Measurements from ENCODE around the gene PLEKHA5. TPM values are rescaled to one million over a fixed set of nuclear protein-coding genes. Genes with fewer than 3 reads are reported as not detected.

The PLEKHA5 gene
- total and polyA plus RNA-seq, 2 donors from 2014 or later, result 26.6 to 52.9 TPM

- H3K9ac ChIP-seq (ENCODE audit: low read length in 3 of 3), result no peak overlapping the region
- H3K27me3 ChIP-seq (ENCODE audit: control insufficient read depth, insufficient read depth, low read length), result no peaks in the 10 kb centered on the region
- intact Hi-C loops (cut with DNase I), result no loop called here
- FAIRE-seq (no peak), DNase-seq (no peak)
- no peak for TF ChIP-seq CTCF (IDR thresholded peaks at IDR 0.05; ENCODE audit: borderline replicate concordance, extremely low read depth, insufficient read depth)
- H3K9me3 ChIP-seq (ENCODE audit: control insufficient read depth in 2 of 3, insufficient read depth in 1 of 3, low read length in 3 of 3), result peaks cover 0 to 18% (median 2%) of the 10 kb centered on the region in 3 donors
- no peaks in the 10 kb centered on the region for H3K36me3 ChIP-seq (ENCODE audit: control insufficient read depth in 2 of 3, insufficient read depth in 3 of 3, low read length in 3 of 3)
- H3K27ac ChIP-seq (ENCODE audit: low read depth in 2 of 2, low read length in 2 of 2), result no peak overlapping the region
- H3K4me3 ChIP-seq (ENCODE audit: low read length in 3 of 3), result no peak overlapping the region
- H3K4me1 ChIP-seq (ENCODE audit: control insufficient read depth in 2 of 3, insufficient read depth in 2 of 3, low read depth in 1 of 3, low read length in 3 of 3), result no peaks in the 10 kb centered on the region
These were observed 4.2 kb upstream of the PLEKHA5 start for GRCh38 chr12:19125325-19125724.

- Histone ChIP-seq H3K9ac (ENCODE audit: low read length in 3 of 3) (no peak overlapping the region), H3K27me3 (ENCODE audit: control insufficient read depth, insufficient read depth, low read length) (no peaks in the 10 kb centered on the region), H3K27ac (ENCODE audit: low read depth in 2 of 2, low read length in 2 of 2) (no peak overlapping the region), H3K4me3 (ENCODE audit: low read length in 3 of 3) (no peak overlapping the region), H3K36me3 (ENCODE audit: control insufficient read depth in 2 of 3, insufficient read depth in 3 of 3, low read length in 3 of 3) (no peaks in the 10 kb centered on the region), H3K9me3 (ENCODE audit: control insufficient read depth in 2 of 3, insufficient read depth in 1 of 3, low read length in 3 of 3) (peaks cover 0 to 18% (median 2%) of the 10 kb centered on the region in 3 donors), H3K4me1 (ENCODE audit: control insufficient read depth in 2 of 3, insufficient read depth in 2 of 3, low read depth in 1 of 3, low read length in 3 of 3) (no peaks in the 10 kb centered on the region)
- no peak for FAIRE-seq
- intact Hi-C loops (cut with DNase I), result no loop called here
- TF ChIP-seq CTCF (IDR thresholded peaks at IDR 0.05; ENCODE audit: borderline replicate concordance, extremely low read depth, insufficient read depth), result no peak
- DNase-seq, result no peak
These were observed 2.3 kb upstream of the PLEKHA5 start for GRCh38 chr12:19127270-19127669.

- no peak overlapping the region for H3K27ac ChIP-seq (ENCODE audit: low read depth in 2 of 2, low read length in 2 of 2)
- H3K9me3 ChIP-seq (ENCODE audit: control insufficient read depth in 2 of 3, insufficient read depth in 1 of 3, low read length in 3 of 3), result peaks cover 0 to 18% (median 2%) of the 10 kb centered on the region in 3 donors
- DNase-seq (peak in 1 of 5 donors; percentile 18), FAIRE-seq (no peak)
- intact Hi-C loops (cut with DNase I), result no loop called here
- H3K4me3 ChIP-seq (ENCODE audit: low read length in 3 of 3), result no peak overlapping the region
- no peak for TF ChIP-seq CTCF (IDR thresholded peaks at IDR 0.05; ENCODE audit: borderline replicate concordance, extremely low read depth, insufficient read depth)
- no peaks in the 10 kb centered on the region for H3K36me3 ChIP-seq (ENCODE audit: control insufficient read depth in 2 of 3, insufficient read depth in 3 of 3, low read length in 3 of 3)
- H3K9ac ChIP-seq (ENCODE audit: low read length in 3 of 3), result no peak overlapping the region
- no peaks in the 10 kb centered on the region for H3K4me1 ChIP-seq (ENCODE audit: control insufficient read depth in 2 of 3, insufficient read depth in 2 of 3, low read depth in 1 of 3, low read length in 3 of 3)
- no peaks in the 10 kb centered on the region for H3K27me3 ChIP-seq (ENCODE audit: control insufficient read depth, insufficient read depth, low read length)
These were observed 1.0 kb upstream of the PLEKHA5 start for GRCh38 chr12:19128485-19128884.

GRCh38 chr12:19129122-19129485, 429 bp upstream of the PLEKHA5 start:
- Histone ChIP-seq H3K36me3 (ENCODE audit: control insufficient read depth in 2 of 3, insufficient read depth in 3 of 3, low read length in 3 of 3) (no peaks in the 10 kb centered on the region), H3K4me1 (ENCODE audit: control insufficient read depth in 2 of 3, insufficient read depth in 2 of 3, low read depth in 1 of 3, low read length in 3 of 3) (no peaks in the 10 kb centered on the region), H3K9me3 (ENCODE audit: control insufficient read depth in 2 of 3, insufficient read depth in 1 of 3, low read length in 3 of 3) (peaks cover 0 to 18% (median 2%) of the 10 kb centered on the region in 3 donors), H3K27me3 (ENCODE audit: control insufficient read depth, insufficient read depth, low read length) (no peaks in the 10 kb centered on the region), H3K4me3 (ENCODE audit: low read length in 3 of 3) (peak overlapping the region; percentile 40 to 68 (median 44)), H3K9ac (ENCODE audit: low read length in 3 of 3) (peak overlapping the region in 1 of 3 donors; percentile 22), H3K27ac (ENCODE audit: low read depth in 2 of 2, low read length in 2 of 2) (peak overlapping the region; percentile 65 to 78)
- FAIRE-seq (no peak), DNase-seq (peak in 1 of 5 donors; percentile 60)
- intact Hi-C loops (cut with DNase I), result no loop called here
- no peak for TF ChIP-seq CTCF (IDR thresholded peaks at IDR 0.05; ENCODE audit: borderline replicate concordance, extremely low read depth, insufficient read depth)

All from kidney (tissue), 14 donors.